Calu3 (cell line): ENCODE measurements around the gene GPX8. TPM values are rescaled to one million over a fixed set of nuclear protein-coding genes. Genes with fewer than 3 reads are reported as not detected.
A peak's percentile ranks its signal among the peaks of the same experiment; 100 is the strongest.

Experiments
- BruUV-seq: library from RNA; stranded (reverse); fragments of 400-500 nt; replicated peaks from 2 replicates; lab custom pipeline; 2021; lab: Mats Ljungman, UMichigan
- CTCF ChIA-PET: fragments of 300-600 bp; sonication (Branson Sonifier 250); formaldehyde crosslinking; loops from one replicate; lab custom pipeline; 2022; ENCODE audit warnings: antibody characterized with exemption; lab: Charles Lee
- DNase-seq: peaks from one replicate; pipeline ENCODE4 v3.0.0; 2022
- H3K27ac Mint-ChIP-seq: one replicate; pipeline ENCODE4 v1.8.0; 2022; ENCODE audit warnings: mixed read lengths; ENCODE audit not compliant: unreplicated experiment
- H3K27me3 Mint-ChIP-seq: one replicate; pipeline ENCODE4 v1.8.0; 2022; ENCODE audit warnings: mixed read lengths; ENCODE audit not compliant: unreplicated experiment
- H3K36me3 Mint-ChIP-seq: one replicate; pipeline ENCODE4 v1.8.0; 2022; ENCODE audit warnings: mild to moderate bottlenecking, moderate library complexity, mixed read lengths; ENCODE audit not compliant: insufficient read depth, unreplicated experiment
- H3K4me1 Mint-ChIP-seq: one replicate; pipeline ENCODE4 v1.8.0; 2022; ENCODE audit warnings: mild to moderate bottlenecking, low read depth, mixed read lengths; ENCODE audit not compliant: unreplicated experiment
- H3K4me3 Mint-ChIP-seq: one replicate; pipeline ENCODE4 v1.8.0; 2022; ENCODE audit warnings: mild to moderate bottlenecking, low read depth, moderate library complexity, mixed read lengths; ENCODE audit not compliant: unreplicated experiment
- H3K9me3 Mint-ChIP-seq: one replicate; pipeline ENCODE4 v1.8.0; 2022; ENCODE audit warnings: low read depth, mixed read lengths; ENCODE audit not compliant: unreplicated experiment
- intact Hi-C: fragments of 100-400 bp; cut with micrococcal nuclease; formaldehyde crosslinking; loops from one replicate; pipeline ENCODE4 v1.10.0; 2022; ENCODE audit not compliant: unreplicated experiment
- microRNA-seq: library from miRNA; unstranded; fragments of <30 nt; microRNA quantifications from one replicate; pipeline ENCODE4 v1.2.0, GENCODE V29; 2022
- total RNA-seq: library from RNA; stranded (reverse); gene quantifications from 2 replicates; pipeline ENCODE4 v1.2.3, GENCODE V29; 2022
- TF ChIP-seq, protein P1 (sequence below): fragments of 200-600 bp; IDR thresholded peaks from one replicate; pipeline ENCODE4 v1.8.0; 2022; ENCODE audit warnings: antibody characterized with exemption; ENCODE audit not compliant: unreplicated experiment

Gene GPX8
- total RNA-seq, 1 experiment from 2014 or later, result 25.9 TPM

DNA sequence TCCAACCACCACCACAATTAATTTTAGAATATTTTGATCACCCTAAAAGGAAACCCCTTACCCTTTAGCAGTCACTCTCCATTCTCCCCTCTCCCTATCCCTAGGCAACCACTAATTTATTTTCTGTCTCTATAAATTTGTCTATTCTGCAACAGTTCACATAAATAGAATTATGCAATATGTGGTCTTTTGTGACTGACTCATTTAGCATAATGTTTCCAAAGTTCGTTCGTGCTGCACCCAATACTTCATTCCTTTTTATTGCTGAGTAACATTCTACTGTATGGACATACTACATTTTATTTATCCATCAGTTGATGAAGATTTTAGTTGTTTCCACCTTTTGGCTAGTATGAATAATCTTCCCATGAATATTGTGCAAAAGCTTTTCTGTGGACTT, 31.2 kb downstream of the GPX8 start:
- H3K4me1 Mint-ChIP-seq, result no peaks in the 10 kb centered on the region
- CTCF ChIA-PET, result no interaction called here
- H3K4me3 Mint-ChIP-seq, result no peak overlapping the region
- H3K27me3 Mint-ChIP-seq, result peaks cover 18% of the 10 kb centered on the region
- no peak for DNase-seq
- H3K36me3 Mint-ChIP-seq, result no peaks in the 10 kb centered on the region
- BruUV-seq, result no TSS peak
- no peak overlapping the region for H3K27ac Mint-ChIP-seq
- no peaks in the 10 kb centered on the region for H3K9me3 Mint-ChIP-seq
- TF ChIP-seq, protein P1, sequence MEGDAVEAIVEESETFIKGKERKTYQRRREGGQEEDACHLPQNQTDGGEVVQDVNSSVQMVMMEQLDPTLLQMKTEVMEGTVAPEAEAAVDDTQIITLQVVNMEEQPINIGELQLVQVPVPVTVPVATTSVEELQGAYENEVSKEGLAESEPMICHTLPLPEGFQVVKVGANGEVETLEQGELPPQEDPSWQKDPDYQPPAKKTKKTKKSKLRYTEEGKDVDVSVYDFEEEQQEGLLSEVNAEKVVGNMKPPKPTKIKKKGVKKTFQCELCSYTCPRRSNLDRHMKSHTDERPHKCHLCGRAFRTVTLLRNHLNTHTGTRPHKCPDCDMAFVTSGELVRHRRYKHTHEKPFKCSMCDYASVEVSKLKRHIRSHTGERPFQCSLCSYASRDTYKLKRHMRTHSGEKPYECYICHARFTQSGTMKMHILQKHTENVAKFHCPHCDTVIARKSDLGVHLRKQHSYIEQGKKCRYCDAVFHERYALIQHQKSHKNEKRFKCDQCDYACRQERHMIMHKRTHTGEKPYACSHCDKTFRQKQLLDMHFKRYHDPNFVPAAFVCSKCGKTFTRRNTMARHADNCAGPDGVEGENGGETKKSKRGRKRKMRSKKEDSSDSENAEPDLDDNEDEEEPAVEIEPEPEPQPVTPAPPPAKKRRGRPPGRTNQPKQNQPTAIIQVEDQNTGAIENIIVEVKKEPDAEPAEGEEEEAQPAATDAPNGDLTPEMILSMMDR, result no peak
- intact Hi-C loops, result no loop called here

DNA sequence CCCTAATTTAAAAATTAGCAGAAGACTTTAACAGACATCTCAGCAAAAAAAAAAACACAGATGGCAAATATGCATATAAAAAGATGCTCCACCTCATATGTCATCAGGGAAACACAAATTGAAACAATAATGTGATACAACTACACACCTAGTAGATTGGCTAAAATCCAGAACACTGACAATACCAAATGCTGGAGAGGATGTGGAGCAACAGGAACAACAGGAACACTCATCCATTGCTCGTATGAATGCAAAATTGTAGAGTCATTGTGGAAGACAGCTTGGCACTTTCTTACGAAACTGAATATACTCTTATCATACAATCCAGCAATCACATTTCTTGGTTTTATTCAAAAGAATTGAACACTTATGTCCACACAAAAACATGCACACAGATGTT, 45.0 kb downstream of the GPX8 start:
- no peak for DNase-seq
- H3K4me3 Mint-ChIP-seq, result no peak overlapping the region
- peaks cover 22% of the 10 kb centered on the region for H3K27me3 Mint-ChIP-seq
- TF ChIP-seq, protein P1, result no peak
- no peak overlapping the region for H3K27ac Mint-ChIP-seq
- CTCF ChIA-PET, result interaction anchor here (0.7 kb wide), 1 partner anchor 26 kb away, joined by 3 read pairs; no protein-coding TSS in a partner anchor
- H3K36me3 Mint-ChIP-seq, result no peaks in the 10 kb centered on the region
- no peaks in the 10 kb centered on the region for H3K4me1 Mint-ChIP-seq
- intact Hi-C loops, result no loop called here
- peaks cover 2% of the 10 kb centered on the region for H3K9me3 Mint-ChIP-seq
- BruUV-seq, result no TSS peak

DNA sequence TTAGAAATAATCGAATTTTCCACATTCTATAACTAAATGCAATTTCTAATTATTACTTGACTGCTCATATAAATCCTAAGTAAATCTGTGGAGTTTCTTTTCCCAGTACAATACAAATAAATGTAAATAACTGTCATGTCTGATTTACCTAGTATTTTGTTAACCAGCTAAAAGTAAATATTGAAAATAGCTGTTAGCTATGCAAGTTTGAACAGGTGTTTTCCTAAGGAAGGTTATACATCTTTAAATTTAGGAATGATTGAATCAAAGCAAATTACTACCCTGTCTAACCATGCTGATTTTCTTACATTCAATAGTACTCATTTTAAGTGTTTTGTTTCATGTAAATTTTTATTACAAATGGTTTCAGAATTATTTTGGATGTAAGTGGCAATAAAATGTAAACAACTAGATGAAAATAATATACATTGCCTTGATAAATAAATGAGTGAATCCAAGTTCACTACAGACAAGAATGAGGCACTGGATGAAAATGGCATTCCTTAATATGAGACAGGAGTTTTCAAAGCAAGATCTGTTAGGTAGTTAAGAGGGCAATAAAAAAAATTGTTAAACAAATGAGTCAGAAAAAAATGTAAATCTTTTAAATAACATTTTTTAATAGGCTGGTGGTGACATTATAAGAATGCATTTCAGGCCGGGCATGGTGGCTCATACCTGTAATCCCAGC, 51.4 kb downstream of the GPX8 start:
- TF ChIP-seq, protein P1, result no peak
- no peak for DNase-seq
- Mint-ChIP-seq H3K4me3 (no peak overlapping the region), H3K27ac (no peak overlapping the region), H3K9me3 (no peaks in the 10 kb centered on the region), H3K27me3 (peaks cover 10% of the 10 kb centered on the region), H3K36me3 (no peaks in the 10 kb centered on the region), H3K4me1 (no peaks in the 10 kb centered on the region)
- no TSS peak for BruUV-seq
- CTCF ChIA-PET, result interaction anchor here (0.7 to 1.0 kb wide), 2 partner anchors 22 to 105 kb away, joined by 3 read pairs; no protein-coding TSS in a partner anchor
- intact Hi-C loops, result no loop called here

Small RNAs within 50 kb of the gene (microRNA-seq; reads per million reads assigned to microRNA genes)
- gene MIR449A (105 reads per million, percentile 63 among the genes with 10 or more reads in this experiment), gene MIR449B (7.4 reads per million, percentile 26 among the genes with 10 or more reads in this experiment), gene MIR449C (21.8 reads per million, percentile 46 among the genes with 10 or more reads in this experiment)

Other genes with a start within 250 kb of the GPX8 start
- not detected in 2 replicates for gene ESM1, start 174.6 kb upstream of the GPX8 start, total RNA-seq
- not detected in 2 replicates for gene GZMK, start 135.9 kb upstream of the GPX8 start, total RNA-seq
- gene GZMA, start 57.5 kb upstream of the GPX8 start, total RNA-seq, result not detected in 2 replicates
- gene CDC20B, start 13.0 kb downstream of the GPX8 start, total RNA-seq, result not detected in 2 replicates
- gene MCIDAS, start 67.1 kb downstream of the GPX8 start, total RNA-seq, result 4.4 and 4.9 TPM in 2 replicates
- gene CCNO, start 73.4 kb downstream of the GPX8 start, total RNA-seq, result 10.1 and 12.5 TPM in 2 replicates
- 17.2 and 20.1 TPM in 2 replicates for gene DHX29, start 147.5 kb downstream of the GPX8 start, total RNA-seq
- 73.9 and 79.0 TPM in 2 replicates for gene MTREX, start 147.8 kb downstream of the GPX8 start, total RNA-seq